ENCODE data around the gene MAP4K4.

DNA sequence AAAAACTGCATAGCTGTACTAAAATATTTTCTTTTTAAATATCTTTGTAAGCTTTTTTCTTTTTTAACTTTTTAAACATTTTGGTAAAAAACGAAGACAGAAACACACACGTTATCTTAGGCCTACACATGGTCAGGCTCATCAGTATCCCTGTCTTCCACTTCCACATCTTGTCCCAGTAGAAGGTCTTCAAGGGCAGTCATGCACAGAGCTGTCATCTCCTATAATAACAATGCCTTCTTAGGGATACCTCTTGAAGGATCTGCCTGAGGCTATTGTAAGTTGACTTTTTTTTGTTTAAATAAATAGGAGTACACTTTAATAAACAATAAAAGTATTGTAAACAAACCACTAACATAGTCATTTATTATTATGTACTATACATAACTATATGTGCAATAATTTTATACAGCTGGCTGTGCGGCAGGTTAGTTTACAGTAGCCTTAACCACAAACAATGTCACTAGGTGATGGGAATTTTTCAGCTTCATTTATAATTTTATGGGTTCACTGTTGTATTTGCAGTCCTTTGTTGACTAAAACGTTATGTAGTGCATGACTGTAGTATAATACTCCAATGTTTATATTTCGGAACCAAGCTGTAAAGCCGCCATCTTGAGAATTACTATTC lies 124.4 kb downstream of the MAP4K4 start:
- TF ChIP-seq, protein P1, sequence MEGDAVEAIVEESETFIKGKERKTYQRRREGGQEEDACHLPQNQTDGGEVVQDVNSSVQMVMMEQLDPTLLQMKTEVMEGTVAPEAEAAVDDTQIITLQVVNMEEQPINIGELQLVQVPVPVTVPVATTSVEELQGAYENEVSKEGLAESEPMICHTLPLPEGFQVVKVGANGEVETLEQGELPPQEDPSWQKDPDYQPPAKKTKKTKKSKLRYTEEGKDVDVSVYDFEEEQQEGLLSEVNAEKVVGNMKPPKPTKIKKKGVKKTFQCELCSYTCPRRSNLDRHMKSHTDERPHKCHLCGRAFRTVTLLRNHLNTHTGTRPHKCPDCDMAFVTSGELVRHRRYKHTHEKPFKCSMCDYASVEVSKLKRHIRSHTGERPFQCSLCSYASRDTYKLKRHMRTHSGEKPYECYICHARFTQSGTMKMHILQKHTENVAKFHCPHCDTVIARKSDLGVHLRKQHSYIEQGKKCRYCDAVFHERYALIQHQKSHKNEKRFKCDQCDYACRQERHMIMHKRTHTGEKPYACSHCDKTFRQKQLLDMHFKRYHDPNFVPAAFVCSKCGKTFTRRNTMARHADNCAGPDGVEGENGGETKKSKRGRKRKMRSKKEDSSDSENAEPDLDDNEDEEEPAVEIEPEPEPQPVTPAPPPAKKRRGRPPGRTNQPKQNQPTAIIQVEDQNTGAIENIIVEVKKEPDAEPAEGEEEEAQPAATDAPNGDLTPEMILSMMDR (IDR thresholded peaks at IDR 0.05; ENCODE audit: low read depth, low read length): no peak
- TF ChIP-seq EZH2phosphoT487 (IDR thresholded peaks at IDR 0.05; ENCODE audit: low read depth): no peak
